ENCODE measurements around the gene TCP1.
"Not testable (repeated sequence)": the region's sequence is repeated elsewhere in the genome, so short reads cannot be mapped to it uniquely, and the experiment has no call there.

Gene TCP1

DNA sequence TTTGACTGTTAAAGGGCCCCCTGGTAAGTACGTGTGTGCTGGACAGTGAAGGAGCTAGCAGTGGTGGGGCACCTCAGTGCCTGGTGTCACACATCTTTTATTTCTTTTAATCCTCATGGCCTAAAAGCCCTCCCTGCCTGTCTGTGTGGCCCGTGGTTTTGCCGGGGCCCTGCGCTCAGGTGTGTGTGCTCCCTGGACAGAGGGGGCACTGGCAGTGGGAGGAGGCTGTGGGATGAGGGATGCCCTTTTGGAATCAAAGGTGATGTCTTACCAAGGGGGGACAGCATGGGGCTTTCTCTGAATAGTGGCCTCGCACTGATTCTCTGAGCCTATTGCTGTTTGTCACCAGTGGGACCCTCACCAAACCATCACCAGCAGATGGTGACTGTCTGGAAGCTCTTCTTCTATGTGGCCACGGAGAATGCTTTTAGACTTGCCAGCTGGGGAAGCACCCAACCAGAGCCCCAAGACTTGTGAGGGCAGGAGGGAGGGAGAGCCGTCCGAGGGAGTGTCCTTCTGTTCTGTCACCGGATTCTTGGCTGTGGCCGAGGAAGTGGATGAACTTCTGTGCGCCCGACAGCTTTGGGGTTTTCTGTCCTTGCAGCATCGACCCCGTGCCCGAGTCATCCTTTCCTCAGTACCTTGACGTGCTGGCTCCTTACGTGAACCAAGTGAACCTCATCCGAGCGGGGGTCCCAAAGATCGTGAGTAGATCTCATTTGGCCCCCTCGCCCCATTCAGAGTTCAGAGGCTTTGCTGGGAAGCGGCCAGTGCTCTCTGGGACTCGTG, 28.7 kb upstream of the TCP1 start:
- H3K9ac ChIP-seq (ENCODE audit: low read length) = no peak overlapping the region
- H3K79me2 ChIP-seq (ENCODE audit: low read length) = no peaks in the 10 kb centered on the region
- no peak for TF ChIP-seq EZH2phosphoT487 (IDR thresholded peaks at IDR 0.05; ENCODE audit: low read depth)
- TF ChIP-seq, protein P1, sequence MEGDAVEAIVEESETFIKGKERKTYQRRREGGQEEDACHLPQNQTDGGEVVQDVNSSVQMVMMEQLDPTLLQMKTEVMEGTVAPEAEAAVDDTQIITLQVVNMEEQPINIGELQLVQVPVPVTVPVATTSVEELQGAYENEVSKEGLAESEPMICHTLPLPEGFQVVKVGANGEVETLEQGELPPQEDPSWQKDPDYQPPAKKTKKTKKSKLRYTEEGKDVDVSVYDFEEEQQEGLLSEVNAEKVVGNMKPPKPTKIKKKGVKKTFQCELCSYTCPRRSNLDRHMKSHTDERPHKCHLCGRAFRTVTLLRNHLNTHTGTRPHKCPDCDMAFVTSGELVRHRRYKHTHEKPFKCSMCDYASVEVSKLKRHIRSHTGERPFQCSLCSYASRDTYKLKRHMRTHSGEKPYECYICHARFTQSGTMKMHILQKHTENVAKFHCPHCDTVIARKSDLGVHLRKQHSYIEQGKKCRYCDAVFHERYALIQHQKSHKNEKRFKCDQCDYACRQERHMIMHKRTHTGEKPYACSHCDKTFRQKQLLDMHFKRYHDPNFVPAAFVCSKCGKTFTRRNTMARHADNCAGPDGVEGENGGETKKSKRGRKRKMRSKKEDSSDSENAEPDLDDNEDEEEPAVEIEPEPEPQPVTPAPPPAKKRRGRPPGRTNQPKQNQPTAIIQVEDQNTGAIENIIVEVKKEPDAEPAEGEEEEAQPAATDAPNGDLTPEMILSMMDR (IDR thresholded peaks at IDR 0.05; ENCODE audit: low read depth, low read length) = no peak
- H3K27ac ChIP-seq (ENCODE audit: low read length) = no peak overlapping the region
- no peaks in the 10 kb centered on the region for H3K36me3 ChIP-seq (replicated peaks; ENCODE audit: low read depth, low read length)
- no peak overlapping the region for H3K4me3 ChIP-seq (ENCODE audit: low read length)
- no peaks in the 10 kb centered on the region for H4K20me1 ChIP-seq (ENCODE audit: insufficient read depth, low read length)
- H2AFZ ChIP-seq (ENCODE audit: low read depth, low read length) = no peak overlapping the region
- no peak overlapping the region for H3K4me2 ChIP-seq (ENCODE audit: low read length)
- no peaks in the 10 kb centered on the region for H3K9me3 ChIP-seq (ENCODE audit: insufficient read depth, low read length)
- H3K4me1 ChIP-seq (ENCODE audit: low read length) = no peaks in the 10 kb centered on the region
- H3K27me3 ChIP-seq (ENCODE audit: low read depth, low read length) = no peaks in the 10 kb centered on the region

DNA sequence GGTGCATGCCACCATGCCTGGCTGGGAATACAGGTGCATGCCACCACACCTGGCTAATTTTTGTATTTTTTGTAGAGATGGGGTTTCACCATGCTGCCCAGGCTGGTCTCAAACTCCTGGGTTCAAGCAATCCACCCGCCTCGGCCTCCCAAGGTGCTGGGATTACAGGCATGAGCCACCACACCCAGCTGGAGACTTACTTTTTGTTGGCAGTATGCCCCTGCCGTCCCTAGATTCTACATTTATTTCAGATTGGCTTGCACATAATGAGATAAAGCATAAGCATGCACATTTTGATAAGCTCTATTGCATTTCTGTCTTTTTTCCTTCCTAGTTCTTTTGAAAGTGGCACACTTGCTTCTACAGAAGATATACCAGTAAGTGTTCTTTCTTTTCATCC, 27.4 kb upstream of the TCP1 start:
- not testable (repeated sequence) for H3K9me3 ChIP-seq (ENCODE audit: insufficient read depth, low read length); H3K79me2 ChIP-seq (ENCODE audit: low read length); H3K4me1 ChIP-seq (ENCODE audit: low read length); H3K27me3 ChIP-seq (ENCODE audit: low read depth, low read length); H3K27ac ChIP-seq (ENCODE audit: low read length); H4K20me1 ChIP-seq (ENCODE audit: insufficient read depth, low read length); H3K36me3 ChIP-seq (replicated peaks; ENCODE audit: low read depth, low read length); H3K4me2 ChIP-seq (ENCODE audit: low read length); H3K9ac ChIP-seq (ENCODE audit: low read length); H3K4me3 ChIP-seq (ENCODE audit: low read length); H2AFZ ChIP-seq (ENCODE audit: low read depth, low read length)

DNA sequence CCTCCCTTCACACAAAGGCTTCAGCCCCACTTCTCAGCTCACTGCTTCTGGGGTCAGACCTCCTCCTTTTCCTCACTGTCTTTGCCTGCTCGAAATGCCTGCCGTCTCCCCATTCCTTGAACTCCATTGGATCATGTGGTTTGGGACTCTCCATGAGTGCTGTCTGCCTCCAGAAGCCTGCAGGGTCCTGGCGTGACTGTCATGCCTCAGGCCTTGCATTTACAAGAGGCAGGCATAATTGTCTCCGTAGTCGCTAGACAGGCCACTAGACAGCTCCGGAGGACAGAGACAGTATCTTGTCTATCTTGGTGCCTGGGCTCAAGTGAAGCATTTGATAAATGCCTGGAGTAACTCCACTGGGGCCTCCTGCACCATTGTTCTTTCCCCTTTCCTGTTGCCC, 26.0 kb upstream of the TCP1 start:
- no peak overlapping the region for H3K4me2 ChIP-seq (ENCODE audit: low read length)
- peaks cover 4% of the 10 kb centered on the region for H3K36me3 ChIP-seq (replicated peaks; ENCODE audit: low read depth, low read length)
- H3K4me3 ChIP-seq (ENCODE audit: low read length) = no peak overlapping the region
- no peak overlapping the region for H3K27ac ChIP-seq (ENCODE audit: low read length)
- H3K27me3 ChIP-seq (ENCODE audit: low read depth, low read length) = no peaks in the 10 kb centered on the region
- TF ChIP-seq EZH2phosphoT487 (IDR thresholded peaks at IDR 0.05; ENCODE audit: low read depth) = no peak
- TF ChIP-seq, protein P1 (IDR thresholded peaks at IDR 0.05; ENCODE audit: low read depth, low read length) = no peak
- H4K20me1 ChIP-seq (ENCODE audit: insufficient read depth, low read length) = no peaks in the 10 kb centered on the region
- no peak overlapping the region for H2AFZ ChIP-seq (ENCODE audit: low read depth, low read length)
- H3K4me1 ChIP-seq (ENCODE audit: low read length) = peaks cover 15% of the 10 kb centered on the region
- no peak overlapping the region for H3K9ac ChIP-seq (ENCODE audit: low read length)
- H3K9me3 ChIP-seq (ENCODE audit: insufficient read depth, low read length) = no peaks in the 10 kb centered on the region
- no peaks in the 10 kb centered on the region for H3K79me2 ChIP-seq (ENCODE audit: low read length)

DNA sequence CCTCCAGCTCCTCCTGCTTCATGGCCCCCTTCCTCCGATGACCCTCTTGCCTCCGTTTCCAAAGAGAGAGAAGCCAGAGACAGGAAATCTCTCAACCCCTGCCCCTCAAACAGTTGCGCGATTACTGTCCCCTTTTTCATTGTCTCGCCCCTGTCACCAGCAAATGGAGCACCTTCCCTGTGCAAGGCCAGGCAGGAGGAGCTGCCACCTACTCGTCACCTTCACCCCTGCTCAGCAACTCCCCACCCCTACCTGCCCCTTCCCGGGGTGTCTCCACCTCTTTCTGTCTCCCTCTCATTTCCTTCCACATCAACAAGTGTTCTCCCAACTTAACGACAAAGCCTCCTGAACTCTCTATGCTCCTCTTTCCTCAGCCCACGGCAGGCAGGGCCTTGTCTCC, 24.4 kb upstream of the TCP1 start:
- no peak overlapping the region for H3K27ac ChIP-seq (ENCODE audit: low read length)
- H4K20me1 ChIP-seq (ENCODE audit: insufficient read depth, low read length) = no peaks in the 10 kb centered on the region
- peaks cover 15% of the 10 kb centered on the region for H3K4me1 ChIP-seq (ENCODE audit: low read length)
- no peaks in the 10 kb centered on the region for H3K27me3 ChIP-seq (ENCODE audit: low read depth, low read length)
- H3K36me3 ChIP-seq (replicated peaks; ENCODE audit: low read depth, low read length) = peaks cover 4% of the 10 kb centered on the region
- H3K4me3 ChIP-seq (ENCODE audit: low read length) = no peak overlapping the region
- TF ChIP-seq EZH2phosphoT487 (IDR thresholded peaks at IDR 0.05; ENCODE audit: low read depth) = no peak
- TF ChIP-seq, protein P1 (IDR thresholded peaks at IDR 0.05; ENCODE audit: low read depth, low read length) = no peak
- H3K9ac ChIP-seq (ENCODE audit: low read length) = no peak overlapping the region
- H3K4me2 ChIP-seq (ENCODE audit: low read length) = no peak overlapping the region
- no peak overlapping the region for H2AFZ ChIP-seq (ENCODE audit: low read depth, low read length)
- H3K79me2 ChIP-seq (ENCODE audit: low read length) = no peaks in the 10 kb centered on the region
- no peaks in the 10 kb centered on the region for H3K9me3 ChIP-seq (ENCODE audit: insufficient read depth, low read length)

Data from OCI-LY3 (cell line).